HG03139 (cell line): ENCODE data around the gene AKR1C3.
"Not testable (repeated sequence)": the region's sequence is repeated elsewhere in the genome, so short reads cannot be mapped to it uniquely, and the experiment has no call there.

Source experiments
- ATAC-seq: cut with Tn5 transposase; IDR thresholded peaks from one replicate; pipeline ENCODE4 v1.9.1; 2021; ENCODE audit not compliant: unreplicated experiment

The AKR1C3 gene

GRCh38 chr10:5094265-5095205 is at the start of gene AKR1C3:
AKR1C3 (plus strand) TSS chr10:5094414; CDS start chr10:5094445, 31 bp downstream.
- no peak for ATAC-seq

- ATAC-seq = no peak
These were observed 49.1 kb upstream of the AKR1C3 start for GRCh38 chr10:5045095-5045494.

- no peak for ATAC-seq
These were observed 47.8 kb upstream of the AKR1C3 start for GRCh38 chr10:5046410-5046809.

- ATAC-seq = not testable (repeated sequence)
These were observed 47.2 kb upstream of the AKR1C3 start for GRCh38 chr10:5047055-5047454.

DNA sequence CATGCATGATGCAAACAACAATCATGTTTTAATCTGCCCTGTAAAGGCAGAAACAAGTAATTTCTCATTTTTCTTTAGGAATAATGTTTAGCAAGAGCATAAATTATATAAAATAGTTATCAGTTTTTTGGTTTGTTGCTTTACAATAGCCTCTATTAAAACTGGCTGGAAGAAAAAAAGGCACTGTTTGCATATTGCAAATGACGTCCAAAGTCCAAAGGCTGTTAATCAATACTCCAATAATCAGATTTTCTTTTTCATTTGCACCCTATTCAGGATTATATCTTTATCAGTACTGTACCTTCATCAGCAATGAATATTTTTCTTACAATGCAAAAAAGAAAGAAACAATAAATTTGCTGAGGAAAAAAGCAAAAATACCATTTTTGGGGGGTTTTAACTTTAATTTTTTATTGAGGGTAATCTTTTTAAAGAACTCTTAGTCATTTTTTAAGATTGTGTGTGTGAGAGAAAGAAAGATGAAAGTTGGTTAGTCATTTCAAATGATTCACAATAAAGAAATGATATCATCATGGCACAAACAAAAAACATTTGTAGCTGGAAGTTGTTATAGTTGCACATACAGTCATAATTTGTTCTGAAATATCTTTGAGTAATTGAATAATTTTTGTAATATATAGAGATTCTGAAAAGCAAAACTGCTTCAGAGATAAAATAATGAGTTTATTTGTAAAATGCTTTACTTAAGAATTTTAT is 46.1 kb upstream of the AKR1C3 start:
- no peak for ATAC-seq

DNA sequence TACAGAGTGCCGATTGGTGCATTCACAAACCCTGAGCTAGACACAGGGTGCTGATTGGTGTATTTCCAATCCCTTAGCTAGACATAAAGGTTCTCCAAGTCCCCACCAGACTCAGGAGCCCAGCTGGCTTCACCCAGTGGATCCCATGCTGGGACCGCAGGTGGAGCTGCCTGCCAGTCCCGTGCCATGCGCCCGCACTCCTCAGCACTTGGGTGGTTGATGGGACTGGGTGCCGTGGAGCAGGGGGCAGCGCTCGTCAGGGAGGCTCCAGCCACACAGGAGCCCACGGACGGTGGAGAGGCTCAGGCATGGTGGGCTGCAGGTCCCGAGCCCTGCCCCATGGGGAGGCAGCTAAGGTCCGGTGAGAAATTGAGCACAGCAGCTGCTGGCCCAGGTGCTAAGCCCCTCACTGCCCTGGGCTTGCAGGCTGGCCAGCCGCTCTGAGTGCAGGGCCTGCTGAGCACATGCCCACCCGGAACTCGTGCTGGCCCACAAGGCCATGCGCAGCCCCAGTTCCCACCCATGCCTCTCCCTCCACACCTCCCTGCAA is 41.2 kb upstream of the AKR1C3 start:
- ATAC-seq = not testable (repeated sequence)

DNA sequence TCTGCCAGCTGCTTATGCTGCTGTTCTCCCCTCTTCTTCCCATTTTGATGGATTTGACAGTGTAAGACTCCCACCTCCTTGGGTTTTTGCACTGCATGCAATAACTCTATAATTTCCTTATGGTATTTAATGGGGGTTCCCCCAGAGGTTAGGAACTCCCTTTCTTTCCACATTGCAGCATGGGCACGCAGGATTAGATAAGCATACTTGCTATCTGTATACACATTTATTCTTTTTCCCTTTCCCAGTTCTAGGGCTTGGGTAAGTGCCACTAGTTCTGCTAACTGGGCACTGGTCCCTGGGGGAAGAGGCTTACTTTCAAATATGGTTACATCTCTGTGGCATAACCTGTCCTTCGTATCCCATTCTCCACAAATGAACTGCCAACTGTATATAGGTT is 39.4 kb upstream of the AKR1C3 start:
- ATAC-seq = not testable (repeated sequence)

- ATAC-seq = not testable (repeated sequence)
These were observed 34.9 kb upstream of the AKR1C3 start for GRCh38 chr10:5059267-5059666.

DNA sequence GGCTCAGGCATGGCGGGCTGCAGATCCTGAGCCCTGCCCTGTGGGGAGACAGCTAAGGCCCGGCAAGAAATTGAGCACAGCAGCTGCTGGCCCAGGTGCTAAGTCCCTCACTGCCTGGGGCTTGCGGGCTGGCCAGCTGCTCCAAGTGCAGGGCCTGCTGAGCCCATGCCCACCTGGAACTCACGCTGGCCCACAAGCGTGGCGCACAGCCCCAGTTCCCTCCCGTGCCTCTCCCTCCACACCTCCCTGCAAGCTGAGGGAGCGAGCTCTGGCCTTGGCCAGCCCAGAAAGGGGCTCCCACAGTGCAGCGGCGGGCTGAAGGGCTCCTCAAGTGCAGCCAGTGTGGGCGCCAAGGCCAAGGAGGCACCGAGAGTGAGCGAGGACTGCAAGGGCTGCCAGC is 33.4 kb upstream of the AKR1C3 start:
- ATAC-seq = not testable (repeated sequence)

DNA sequence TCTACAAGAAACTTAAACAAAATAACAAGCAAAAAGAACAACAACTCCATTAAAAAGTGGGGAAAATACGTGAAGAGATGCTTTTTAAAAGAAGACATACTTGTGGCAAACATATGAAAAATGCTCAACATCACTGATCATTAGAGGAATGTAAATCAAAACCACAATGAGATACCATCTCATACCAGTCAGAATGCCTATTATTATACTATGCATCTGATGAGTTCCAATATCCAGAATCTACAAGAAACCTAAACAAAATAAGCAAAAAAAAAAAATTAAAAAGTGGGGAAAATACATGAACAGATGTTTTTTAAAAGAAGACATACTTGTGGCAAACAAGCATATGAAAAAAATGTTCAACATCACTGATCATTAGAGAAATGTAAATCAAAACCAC is 29.6 kb upstream of the AKR1C3 start:
- ATAC-seq = no peak

GRCh38 chr10:5068274-5068984 is 25.8 kb upstream of the AKR1C3 start:
- no peak for ATAC-seq

GRCh38 chr10:5070648-5071410 is 23.4 kb upstream of the AKR1C3 start:
- ATAC-seq = no peak

DNA sequence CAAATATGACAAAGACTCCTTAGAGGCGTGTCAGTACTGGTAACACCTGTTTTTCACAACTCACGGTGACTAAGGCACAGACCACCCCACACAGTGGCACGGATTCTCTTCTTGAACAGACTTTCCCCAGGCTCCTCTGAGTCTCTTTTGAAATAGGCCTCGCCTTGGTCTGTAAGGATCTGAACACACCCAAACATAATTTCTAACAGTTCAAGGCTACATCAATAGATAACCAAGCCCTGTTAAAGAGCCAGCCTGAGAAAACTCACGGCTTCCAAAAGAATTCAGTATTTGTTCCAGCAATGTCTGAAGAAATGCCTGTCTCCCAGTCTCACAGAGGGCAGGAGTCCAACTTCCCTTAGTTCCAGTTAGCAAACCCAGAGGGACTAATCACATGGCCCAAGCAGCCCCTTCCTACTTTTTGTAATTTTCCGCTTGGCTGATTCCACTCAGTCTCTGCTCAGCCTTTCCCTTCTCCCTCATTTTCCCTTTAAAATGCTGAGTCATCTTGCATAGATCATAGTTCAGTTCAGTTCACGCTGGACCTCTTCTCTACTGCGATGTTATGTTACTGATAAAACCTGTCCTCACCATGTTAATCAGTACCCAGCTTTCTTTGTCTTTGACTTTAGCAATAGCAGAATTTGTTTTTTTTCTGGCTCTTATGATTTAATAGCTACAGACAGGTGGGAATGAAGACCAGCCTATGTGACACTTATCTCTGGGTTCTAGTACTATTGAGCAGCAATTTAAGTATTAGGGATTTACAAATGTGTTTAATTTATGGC is 22.6 kb upstream of the AKR1C3 start:
- no peak for ATAC-seq

DNA sequence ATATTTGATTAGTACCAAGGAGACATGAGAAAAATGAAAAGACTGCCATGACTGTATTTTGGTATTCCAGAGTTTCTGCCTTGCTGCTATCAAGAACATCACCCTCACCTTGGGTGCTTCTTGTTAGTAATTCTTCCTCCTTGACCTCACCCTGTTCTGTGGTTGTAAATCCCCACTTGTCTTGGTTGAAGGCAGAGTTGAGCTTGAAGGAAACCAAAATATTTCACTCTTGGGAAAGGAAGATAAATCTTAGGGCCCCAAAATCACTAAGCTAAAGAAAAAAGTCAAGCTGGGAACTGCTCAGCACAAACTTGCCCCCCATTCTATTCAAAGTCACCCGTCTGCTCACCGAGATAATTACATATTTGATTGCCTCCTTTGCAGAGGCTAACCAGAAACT is 20.6 kb upstream of the AKR1C3 start:
- ATAC-seq = no peak

- ATAC-seq = no peak
These were observed 17.6 kb upstream of the AKR1C3 start for GRCh38 chr10:5076615-5077014.

- no peak for ATAC-seq
These were observed 15.6 kb upstream of the AKR1C3 start for GRCh38 chr10:5078547-5079180.

DNA sequence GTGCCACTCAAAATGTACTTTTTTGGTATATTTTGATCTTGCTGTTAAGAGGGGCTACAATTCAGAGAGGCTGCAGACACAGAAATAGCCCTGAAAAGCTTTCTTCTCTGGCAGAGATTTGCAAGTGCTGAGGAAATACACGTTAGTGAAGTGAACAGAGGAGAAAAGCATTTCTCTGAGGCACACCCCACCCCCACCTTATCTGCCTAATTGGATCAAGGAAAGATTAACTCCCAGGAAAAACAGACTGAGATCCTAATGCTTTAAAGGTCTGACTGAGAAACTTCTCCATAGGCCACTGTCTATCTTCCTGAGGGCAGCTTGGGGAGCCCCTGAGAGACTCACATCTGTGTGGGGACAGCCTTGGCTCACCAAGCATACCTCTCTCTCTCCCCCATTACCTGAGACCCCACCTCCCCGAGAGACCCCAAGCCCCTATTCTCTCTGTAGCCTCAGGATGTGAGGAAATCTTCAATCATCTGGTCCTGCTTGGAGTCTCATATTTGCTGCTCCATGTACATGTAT is 14.8 kb upstream of the AKR1C3 start:
- ATAC-seq = no peak

GRCh38 chr10:5079836-5080235 is 14.4 kb upstream of the AKR1C3 start:
- ATAC-seq = no peak

GRCh38 chr10:5081091-5081490 is 13.1 kb upstream of the AKR1C3 start:
- ATAC-seq = no peak
